ENCODE measurements around the gene ZGPAT.

ZGPAT gene

GRCh38 chr20:63742381-63743024 lies 34.7 kb downstream of the ZGPAT start:
- in situ Hi-C loops (cut with MboI; ENCODE audit: low sequenced_read_pairs): no loop called here

GRCh38 chr20:63743210-63743970 lies 35.6 kb downstream of the ZGPAT start:
- in situ Hi-C loops (cut with MboI; ENCODE audit: low sequenced_read_pairs): no loop called here

GRCh38 chr20:63744158-63744557 lies 36.3 kb downstream of the ZGPAT start:
- in situ Hi-C loops (cut with MboI; ENCODE audit: low sequenced_read_pairs): no loop called here

- in situ Hi-C loops (cut with MboI; ENCODE audit: low sequenced_read_pairs): no loop called here
Observed at GRCh38 chr20:63744574-63745423, 37.0 kb downstream of the ZGPAT start.

GRCh38 chr20:63745424-63745805 lies 37.6 kb downstream of the ZGPAT start:
- in situ Hi-C loops (cut with MboI; ENCODE audit: low sequenced_read_pairs): no loop called here

- in situ Hi-C loops (cut with MboI; ENCODE audit: low sequenced_read_pairs): no loop called here
Observed at GRCh38 chr20:63745961-63746731, 38.3 kb downstream of the ZGPAT start.

- in situ Hi-C loops (cut with MboI; ENCODE audit: low sequenced_read_pairs): no loop called here
Observed at GRCh38 chr20:63746751-63747315, 39.0 kb downstream of the ZGPAT start.

- in situ Hi-C loops (cut with MboI; ENCODE audit: low sequenced_read_pairs): no loop called here
Observed at GRCh38 chr20:63747622-63748069, 39.8 kb downstream of the ZGPAT start.

- in situ Hi-C loops (cut with MboI; ENCODE audit: low sequenced_read_pairs): no loop called here
Observed at GRCh38 chr20:63748070-63748933, 40.5 kb downstream of the ZGPAT start.

- in situ Hi-C loops (cut with MboI; ENCODE audit: low sequenced_read_pairs): no loop called here
Observed at GRCh38 chr20:63748934-63749270, 41.1 kb downstream of the ZGPAT start.

GRCh38 chr20:63749597-63750508 lies 42.0 kb downstream of the ZGPAT start:
- in situ Hi-C loops (cut with MboI; ENCODE audit: low sequenced_read_pairs): no loop called here

GRCh38 chr20:63750807-63751470 lies 43.1 kb downstream of the ZGPAT start:
- in situ Hi-C loops (cut with MboI; ENCODE audit: low sequenced_read_pairs): no loop called here

- in situ Hi-C loops (cut with MboI; ENCODE audit: low sequenced_read_pairs): no loop called here
Observed at GRCh38 chr20:63751471-63752271, 43.8 kb downstream of the ZGPAT start.

- in situ Hi-C loops (cut with MboI; ENCODE audit: low sequenced_read_pairs): no loop called here
Observed at GRCh38 chr20:63752411-63753101, 44.7 kb downstream of the ZGPAT start.

- in situ Hi-C loops (cut with MboI; ENCODE audit: low sequenced_read_pairs): no loop called here
Observed at GRCh38 chr20:63753381-63753780, 45.5 kb downstream of the ZGPAT start.

GRCh38 chr20:63754008-63754407 lies 46.2 kb downstream of the ZGPAT start:
- in situ Hi-C loops (cut with MboI; ENCODE audit: low sequenced_read_pairs): no loop called here
